GM18867 (cell line): Measurements from ENCODE around the gene TAP1.

ENCODE experiments used
- ATAC-seq: cut with Tn5 transposase; IDR thresholded peaks from one replicate; pipeline ENCODE4 v1.9.1; 2021; ENCODE audit warnings: mild to moderate bottlenecking, moderate library complexity; ENCODE audit not compliant: unreplicated experiment

The TAP1 gene

DNA sequence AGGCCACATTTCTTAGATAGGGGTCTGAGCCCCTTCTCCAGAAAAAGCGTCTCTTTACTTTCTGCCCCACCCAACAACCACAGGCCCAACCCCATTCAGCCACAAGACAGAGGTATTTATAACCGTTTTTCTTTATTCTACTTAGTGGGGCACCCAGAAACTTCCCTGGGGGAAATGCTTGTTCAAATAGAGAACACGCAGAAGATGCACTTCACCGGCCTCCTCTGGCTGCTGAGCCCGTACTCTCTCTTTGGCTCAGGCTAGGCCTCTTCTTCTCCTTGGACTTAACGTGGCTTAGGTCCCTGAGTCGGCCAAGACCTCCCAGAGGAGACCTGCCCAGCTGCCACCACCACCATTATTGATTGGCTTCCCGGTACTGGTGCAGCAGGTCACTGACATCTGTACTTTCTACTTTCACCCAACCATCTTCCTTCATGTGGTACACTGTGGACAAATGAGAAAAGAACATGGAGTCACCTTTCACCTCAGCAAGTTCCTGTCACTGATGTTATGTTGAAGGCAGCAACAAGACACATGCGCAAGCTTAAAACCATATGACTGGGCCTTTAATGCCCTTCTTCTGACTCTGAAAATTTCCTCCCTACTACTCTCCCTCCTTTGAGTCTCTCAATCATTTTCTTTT is 12.8 kb downstream of the TAP1 start:
- no peak for ATAC-seq

DNA sequence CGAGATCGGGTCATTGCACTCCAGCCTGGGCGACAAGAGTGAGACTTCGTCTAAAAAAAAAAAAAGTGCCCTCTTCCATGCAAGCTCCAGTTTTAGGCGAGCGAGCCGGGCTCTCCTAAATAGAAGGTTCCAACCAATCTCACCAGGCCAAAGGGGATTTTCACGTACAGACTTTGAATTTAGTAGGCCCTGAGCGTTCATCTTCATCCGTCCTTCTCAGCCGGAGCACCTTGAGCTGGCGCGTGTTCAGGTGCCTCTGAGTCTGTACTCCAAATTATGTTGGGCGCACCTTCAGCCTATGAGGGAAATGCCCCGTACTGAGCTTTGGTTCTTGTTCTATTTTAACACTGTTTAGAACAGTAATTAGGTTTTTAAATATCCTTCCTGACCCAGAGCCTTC is 14.1 kb downstream of the TAP1 start:
- ATAC-seq = no peak

DNA sequence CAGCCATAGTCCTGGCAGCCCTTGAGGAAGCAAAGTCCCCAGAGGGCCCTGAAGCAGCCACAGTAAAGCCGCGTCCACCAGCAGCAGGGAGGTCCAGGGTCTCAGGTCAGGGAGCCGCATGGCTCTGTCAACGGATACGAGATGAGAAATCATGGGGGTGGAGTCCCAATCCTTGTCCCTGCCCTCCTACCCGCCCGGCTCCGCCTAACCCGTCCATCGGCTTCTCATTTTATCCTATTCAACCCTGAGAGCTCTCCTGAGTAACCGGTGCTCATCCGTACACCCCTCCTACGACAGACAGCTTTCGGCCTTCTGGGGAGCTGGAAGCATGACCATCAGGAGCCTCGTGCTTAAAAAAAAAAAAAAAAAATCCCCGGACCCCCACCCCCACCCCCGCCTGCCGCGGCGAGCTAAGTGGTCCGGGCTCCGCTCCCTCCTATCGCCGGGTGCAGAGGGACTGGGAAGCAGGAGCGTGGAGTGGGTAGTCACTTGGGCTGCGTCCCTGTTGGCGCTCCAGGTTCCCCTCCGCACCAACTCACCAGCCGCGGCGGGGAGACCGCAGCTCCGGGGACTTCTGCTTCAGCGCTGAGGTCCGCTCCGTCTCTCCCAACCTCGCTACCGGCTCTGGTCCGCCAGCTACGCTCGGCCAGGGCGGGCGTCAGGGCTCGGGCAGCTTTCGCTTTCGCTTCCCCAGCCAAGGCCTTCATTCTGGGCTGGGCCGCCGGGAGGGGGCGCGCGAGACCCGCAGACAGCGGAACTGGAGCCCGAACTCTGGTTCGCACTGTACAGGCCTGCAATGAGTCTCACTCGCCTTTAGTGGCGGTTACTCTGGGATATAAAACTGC is 15.2 kb downstream of the TAP1 start, which contains the start of gene TAP2:
Gene TAP2 (minus strand): TSS at position 626 of the 845 bp plus-strand sequence. CDS start 506 bp downstream, at position 120.
- peak; percentile 74 for ATAC-seq

DNA sequence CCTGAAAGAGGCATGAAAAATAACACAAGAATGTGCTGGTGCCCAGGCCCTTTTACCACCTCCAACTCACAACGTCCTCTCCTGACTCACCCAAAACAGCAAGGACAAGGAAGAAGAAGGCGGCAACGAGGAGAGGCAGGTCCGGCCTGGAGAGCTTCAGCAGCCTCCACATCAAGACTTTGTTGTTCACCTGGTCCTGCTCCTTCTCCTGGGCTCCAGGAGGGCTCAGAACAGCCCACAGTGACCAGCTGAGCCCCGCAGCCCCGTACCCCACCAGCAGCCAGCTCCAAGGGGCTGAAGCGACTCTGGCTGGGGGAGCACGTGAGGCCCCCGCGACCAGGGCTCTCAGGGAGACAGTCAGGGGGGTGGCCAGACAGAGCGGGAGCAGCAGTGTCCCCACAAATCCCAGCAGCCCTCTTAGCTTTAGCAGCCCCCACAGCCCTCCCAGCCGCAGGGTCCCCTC is 15.8 kb downstream of the TAP1 start:
- ATAC-seq = peak; percentile 2

DNA sequence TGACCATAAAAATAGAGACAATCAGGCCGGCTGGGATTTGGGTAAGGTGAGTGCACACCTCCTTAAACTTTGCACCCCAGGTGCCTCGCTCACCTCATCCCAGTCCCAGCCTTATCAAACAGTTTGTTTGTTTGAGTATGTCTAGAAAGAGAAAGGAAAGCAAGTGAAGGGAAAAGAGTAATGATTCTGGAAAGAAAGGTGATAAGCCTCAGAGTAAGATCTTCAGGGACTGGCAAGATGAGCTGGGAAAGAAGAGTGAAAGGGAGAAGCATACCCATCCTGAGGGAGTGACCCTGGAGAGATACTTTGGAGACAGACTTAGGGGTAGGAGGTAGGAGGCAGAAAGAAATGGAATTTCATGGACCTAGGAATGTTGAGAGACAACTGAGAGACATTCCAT is 16.6 kb downstream of the TAP1 start:
- ATAC-seq = no peak

DNA sequence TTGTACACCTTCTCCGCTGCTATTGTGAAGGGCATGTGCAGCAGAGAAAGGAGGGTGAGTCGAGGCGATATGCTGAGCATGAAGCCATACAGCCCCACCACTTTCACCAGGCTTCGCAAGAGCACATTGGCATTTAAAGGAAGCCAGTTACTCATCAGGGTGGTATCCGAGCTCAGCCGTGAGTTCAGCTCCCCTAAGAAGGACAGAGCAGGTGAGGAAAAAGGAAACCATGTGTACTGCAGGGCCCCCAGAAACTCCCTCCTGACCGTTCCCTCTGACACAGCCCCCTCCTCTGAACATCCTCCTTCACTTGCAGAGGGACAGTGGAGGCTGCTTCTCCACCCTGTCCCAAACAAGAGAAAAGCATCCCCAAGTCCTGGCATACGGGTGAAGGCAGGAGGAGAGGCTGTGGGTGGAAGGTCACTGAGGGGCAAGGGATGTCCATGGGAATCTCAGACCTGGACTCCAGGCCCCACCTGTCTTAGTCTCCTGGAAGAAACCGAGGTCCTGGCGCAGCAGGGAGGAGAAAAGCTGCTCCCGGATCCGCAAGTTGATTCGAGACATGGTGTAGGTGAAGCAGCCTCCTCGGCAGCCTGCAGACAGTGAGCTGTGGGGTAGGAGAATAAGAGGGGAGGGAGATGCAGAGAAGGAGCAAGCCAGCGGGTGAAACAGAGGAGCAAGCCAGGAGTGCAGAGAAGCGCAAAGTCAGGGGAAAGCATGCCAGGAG is 18.2 kb downstream of the TAP1 start:
- ATAC-seq = no peak

DNA sequence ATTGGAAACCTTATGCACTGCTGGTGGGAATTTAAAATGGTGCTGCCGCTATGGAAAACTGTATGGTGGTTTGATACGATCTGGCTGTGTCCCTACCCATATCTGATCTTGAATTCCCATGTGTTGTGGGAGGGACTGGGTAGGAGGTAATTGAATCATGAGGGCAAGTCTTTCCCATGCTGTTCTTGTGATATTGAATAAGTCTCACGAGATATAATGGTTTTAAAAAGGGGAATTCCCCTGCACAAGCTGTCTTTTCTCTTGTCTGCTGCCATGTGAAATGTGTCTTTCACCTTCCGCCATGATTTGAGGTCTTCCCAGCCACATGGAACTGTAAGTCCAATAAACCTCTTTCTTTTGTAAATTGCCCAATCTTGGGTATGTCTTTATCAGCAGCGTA is 19.8 kb downstream of the TAP1 start:
- ATAC-seq = no peak

DNA sequence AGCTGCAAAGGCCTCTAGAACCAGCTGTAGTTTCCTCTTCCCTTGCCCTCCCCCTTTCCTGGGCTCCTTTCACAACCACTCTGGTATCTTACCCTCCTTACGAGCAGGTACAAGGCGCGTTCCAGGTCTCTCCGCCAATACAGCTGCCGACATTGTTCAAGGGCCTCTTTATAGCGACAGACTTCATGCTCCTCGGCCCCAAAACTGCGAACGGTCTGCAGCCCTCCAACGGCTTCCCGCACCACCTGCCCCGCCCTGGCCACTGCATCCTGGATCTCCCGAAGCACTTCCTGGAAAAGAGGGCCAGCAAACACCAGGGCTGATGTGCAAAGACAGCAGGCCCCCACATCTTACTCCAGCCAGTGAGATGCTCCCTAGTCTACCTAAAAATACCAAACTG is 21.0 kb downstream of the TAP1 start:
- ATAC-seq = no peak

DNA sequence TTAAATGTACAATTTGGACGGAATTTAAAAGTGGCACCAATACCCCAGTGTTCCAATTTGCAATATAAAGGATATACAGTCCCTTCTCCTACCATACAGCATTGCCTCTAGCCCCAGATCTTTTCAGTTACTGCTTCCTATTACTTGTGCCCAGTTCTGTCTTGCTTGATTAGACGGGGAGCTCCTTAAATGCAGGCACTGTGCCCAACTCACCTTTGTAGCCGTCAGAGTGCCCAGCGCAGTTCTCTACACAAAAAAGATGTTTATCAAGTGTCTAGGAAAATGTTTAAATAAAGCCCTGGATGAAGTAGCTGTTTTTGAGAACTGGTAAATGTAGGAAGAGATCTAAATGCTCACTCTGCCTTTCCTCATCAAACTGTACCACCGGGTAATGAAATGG is 22.6 kb downstream of the TAP1 start:
- ATAC-seq = no peak

DNA sequence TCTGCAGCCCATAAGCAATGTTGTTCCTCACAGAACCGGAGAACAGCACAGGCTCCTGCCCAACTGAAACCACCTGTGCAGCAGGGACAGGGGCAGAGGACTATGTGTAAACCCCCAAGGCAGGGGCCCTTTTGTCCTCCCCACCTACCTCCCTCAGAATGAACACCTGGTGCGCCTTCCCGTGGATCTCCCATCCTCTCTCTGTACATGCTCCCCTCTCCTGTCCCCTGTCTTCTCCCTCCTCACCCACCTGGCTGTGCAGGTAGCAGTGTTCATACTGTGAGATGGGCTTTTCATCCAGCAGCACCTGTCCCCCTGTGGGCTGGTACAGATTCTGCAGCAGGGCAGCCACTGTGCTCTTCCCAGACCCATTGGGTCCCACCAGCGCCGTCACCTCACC is 23.5 kb downstream of the TAP1 start:
- ATAC-seq = no peak

DNA sequence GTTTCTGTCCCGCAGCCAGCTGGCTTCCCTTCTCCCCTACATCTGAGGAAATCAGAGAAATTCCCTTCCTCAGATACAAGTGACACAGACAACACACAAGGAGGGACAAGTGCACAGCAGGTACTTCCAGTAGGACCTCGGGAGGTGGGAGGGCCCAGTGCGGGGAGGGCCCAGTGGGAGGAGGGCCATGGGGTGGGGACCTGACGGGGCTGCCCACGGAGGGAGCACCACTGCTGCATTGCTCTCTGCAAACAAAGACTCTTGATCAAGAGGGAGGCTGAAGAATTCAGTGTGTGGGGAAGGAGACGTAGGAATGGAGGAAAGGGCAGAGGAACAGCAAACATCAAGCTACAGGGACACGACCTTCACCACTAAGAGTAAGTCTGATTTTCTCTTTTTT is 24.0 kb downstream of the TAP1 start:
- no peak for ATAC-seq

DNA sequence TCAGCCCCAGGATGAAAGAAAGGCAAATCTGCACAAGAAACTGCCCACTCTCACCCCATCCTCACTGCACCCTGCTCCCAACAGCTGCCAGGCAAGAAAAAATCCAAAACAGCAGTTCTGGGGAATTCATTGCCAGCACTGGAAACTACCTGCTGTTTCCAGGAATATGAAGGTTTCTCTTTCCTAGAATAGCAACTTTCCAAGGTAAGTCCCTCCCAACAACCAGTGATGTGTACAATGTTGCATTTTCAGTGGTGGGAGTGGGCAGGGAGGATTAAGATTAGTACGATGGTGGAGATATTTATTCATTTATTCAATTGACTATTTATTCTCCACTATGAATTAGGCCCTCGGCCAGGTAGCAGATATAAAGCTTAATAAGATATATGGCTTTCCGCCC is 26.5 kb downstream of the TAP1 start:
- ATAC-seq = no peak

DNA sequence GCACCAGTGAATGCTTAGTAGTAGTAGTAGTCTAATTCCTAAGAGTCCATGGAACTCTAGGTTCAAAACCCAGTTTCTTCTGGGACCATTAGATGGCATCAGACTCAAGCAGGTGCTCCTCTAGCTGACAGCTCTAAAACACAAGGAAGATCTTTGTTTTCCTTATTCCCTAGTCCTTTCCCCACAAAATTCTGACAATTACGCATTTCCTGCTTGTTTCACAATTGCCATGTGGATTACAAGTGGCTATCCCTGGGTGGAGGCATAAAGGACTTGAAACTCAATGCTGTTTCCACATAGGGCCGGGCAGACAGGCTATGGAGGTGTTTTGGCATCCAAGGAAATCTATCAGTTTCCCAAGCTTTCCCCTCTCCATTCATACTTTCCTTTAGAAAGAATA is 27.5 kb downstream of the TAP1 start:
- no peak for ATAC-seq

DNA sequence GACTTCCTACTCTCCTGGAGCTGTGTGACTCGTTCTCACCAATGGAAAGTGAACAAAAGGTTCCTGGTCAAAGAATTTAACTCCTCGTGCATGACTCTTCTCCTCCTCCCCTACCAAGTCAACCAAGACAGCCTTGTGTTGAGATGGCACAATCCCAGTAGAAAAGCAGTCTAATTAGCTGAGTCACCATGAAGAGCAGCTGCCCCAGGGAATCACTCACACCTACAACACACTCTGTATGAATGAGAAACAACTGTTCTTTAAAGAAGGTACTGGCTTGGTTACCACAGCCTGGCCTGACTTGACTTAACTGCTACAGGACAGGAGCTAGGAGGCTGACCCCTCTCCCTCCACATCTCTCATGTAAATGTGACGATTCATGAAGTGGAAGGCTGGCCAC is 33.8 kb downstream of the TAP1 start:
- ATAC-seq = no peak

DNA sequence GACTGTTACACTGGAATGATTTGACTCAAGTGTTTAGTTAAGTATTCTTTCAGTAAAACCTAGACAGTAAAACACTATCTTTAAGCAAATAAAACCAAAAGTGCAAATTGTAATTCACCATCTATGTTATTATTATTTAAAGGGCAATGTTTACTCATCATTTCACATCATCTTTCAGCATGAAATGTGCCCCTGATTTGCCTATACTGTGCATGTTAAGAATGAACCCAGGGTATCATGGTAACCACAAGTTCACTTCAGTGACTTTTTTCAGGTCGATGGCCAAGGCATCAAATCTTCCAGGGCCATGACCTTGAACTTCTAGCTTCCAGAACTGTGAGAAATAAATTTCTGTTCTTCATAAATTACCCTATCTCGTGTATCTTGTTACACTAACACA is 34.6 kb downstream of the TAP1 start:
- ATAC-seq = no peak

DNA sequence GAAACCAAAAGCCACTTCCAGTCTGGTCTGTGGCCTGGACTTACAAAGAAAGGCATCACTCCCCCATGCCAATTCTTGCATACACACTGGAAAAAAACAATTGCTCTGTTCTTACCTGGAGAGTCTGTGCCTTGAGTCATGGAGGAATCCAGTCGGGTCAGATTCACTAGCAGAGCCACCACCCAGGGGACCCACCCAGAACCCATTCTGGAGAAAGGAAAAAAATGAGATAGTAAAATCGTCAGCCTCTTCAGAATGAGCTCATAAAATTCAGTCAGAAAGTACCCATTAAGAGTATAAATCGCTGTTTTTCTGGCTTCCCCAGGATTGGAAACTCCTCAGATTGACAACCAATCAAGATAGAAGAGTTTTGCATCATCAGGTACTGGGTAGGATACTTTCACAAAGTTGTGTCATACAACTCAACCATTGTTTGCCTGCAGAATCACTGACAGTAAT is 36.7 kb downstream of the TAP1 start, which contains the start of gene HLA-DOB:
Gene HLA-DOB (minus strand): TSS at position 257 of the 459 bp plus-strand sequence. CDS start 51 bp downstream, at position 206.
- ATAC-seq = peak; percentile 46

DNA sequence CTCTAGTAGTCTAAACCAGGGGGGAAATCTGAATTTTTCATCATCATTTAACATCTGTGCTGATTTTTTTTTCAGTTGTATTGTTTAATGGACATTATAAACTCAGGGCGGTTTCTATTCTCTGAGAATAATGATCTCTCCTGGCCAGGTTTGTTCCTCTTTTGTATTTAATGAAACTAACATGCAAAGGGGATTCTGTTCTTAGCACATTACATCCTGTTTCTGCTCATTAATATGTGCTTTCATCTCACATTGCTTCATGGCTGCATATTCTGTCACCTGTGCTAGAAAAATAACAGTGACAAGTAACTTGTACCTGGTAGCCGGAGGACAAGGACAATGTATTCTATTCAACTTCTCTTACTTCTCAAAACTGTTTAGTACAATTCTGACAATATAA is 37.5 kb downstream of the TAP1 start:
- ATAC-seq = peak; percentile 62

DNA sequence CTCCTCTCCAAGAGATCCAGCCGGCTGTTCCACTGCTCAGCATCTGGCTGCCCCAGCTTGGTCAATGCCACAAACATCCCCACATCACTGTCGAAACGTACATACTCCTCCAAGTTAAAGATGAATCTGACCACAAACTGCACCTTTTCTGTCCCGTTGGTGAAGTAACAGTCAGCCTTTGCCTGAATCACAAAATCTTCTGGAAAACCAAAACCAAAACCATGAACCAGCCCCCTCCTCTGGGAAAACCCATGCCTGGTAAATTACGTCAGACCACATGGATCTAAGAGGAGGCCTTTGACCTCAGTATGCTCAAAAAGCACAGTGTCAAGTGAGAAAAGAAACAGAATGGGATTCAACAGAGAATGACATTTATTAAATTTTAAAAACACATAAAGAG is 38.4 kb downstream of the TAP1 start:
- ATAC-seq = no peak

DNA sequence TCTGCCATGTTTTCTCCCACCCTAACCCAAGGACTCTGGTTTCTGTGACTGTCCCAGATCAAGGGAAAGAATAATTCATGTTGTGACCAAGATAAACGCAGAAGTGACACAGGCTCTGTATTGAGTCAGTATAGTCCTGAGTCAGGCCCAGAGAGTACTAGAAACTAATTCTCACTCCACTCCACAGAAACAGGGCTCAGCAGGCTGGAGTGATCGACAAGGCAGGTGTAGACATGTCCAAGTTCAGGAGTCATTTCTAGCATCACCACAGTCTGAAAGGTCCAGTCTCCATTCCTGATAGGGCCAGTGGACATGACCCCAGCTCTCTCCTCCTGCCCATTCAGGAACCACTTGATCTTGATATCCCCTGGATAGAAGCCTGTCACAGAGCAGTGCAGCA is 39.4 kb downstream of the TAP1 start:
- ATAC-seq = no peak

DNA sequence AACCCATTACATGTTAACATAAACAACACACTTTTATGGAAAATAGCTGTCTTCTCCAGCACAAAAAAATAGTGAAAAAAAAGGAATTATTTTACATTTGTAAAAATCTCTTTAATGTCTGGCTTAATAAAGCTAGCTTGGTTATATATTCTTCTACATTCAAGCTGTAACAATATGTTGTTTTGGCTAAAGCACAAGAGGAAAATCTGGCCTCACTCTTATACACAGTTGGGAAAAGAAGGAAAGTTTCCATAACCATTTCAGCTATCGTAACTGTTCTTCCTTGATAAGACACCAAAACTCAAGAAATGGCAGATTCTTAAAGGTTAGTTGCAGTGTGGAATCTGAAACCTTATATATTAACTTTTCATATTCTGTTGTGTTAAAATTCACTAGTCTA is 44.3 kb downstream of the TAP1 start:
- no peak for ATAC-seq

DNA sequence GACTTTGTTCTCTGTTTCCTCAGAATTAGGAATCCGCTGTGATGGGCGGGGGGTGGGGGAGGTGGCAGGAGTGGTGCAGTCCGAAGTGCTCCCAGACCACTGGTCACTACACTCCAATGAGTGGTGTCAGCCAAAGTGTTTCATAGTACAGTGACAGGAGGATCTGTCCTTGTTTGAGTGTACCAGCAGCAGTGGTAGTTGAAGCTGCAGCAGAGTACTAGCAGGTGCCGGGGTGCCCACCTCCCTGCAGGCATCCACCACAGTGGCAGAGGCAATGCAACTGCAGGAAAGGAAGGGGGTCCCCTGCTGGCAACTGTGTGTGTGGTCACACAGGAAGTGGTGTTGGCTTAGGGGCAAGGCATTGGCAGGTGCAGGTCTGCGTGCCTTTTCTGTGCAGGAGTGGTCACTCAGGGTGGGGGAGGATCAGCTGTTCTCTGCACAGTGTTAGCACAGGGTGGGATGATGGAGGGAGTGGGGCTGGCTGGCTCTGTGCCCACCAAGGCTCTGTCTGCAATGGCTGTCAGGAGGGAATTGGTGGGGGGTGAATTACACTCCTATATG is 46.4 kb downstream of the TAP1 start:
- no peak for ATAC-seq
